ENCODE results near the gene RSAD2. TPM values are rescaled to one million over a fixed set of nuclear protein-coding genes. Genes with fewer than 3 reads are reported as not detected.

RSAD2 gene
- total and polyA plus RNA-seq, 9 of the 15 experiments (the other 6 are each of a cell fraction or from before 2014, with no cell fraction given): 0.15 to 1.4 (median 0.28) TPM

- no peak for TF ChIP-seq HNRNPLL (IDR thresholded peaks at IDR 0.05; ENCODE audit: low read depth, low read length, poor library complexity, severe bottlenecking)
- no peak for TF ChIP-seq ZNF511 (CRISPR knock-in tag; IDR thresholded peaks at IDR 0.05)
- TF ChIP-seq ZBTB8A (IDR thresholded peaks at IDR 0.05; ENCODE audit: partially characterized antibody): no peak
- TF ChIP-seq TRIM24 (IDR thresholded peaks at IDR 0.05): peak; percentile 86 to 94
- TF ChIP-seq MCM2 (IDR thresholded peaks at IDR 0.05; ENCODE audit: low read depth): no peak
- TF ChIP-seq ZNF12 (CRISPR knock-in tag; IDR thresholded peaks at IDR 0.05): no peak
- TF ChIP-seq ID3 (CRISPR knock-in tag; IDR thresholded peaks at IDR 0.05): no peak
- TF ChIP-seq ID3 (tag; IDR thresholded peaks at IDR 0.05): no peak
- TF ChIP-seq ZNF644 (tag; IDR thresholded peaks at IDR 0.05; ENCODE audit: low read depth): no peak
- TF ChIP-seq VEZF1 (CRISPR knock-in tag; IDR thresholded peaks at IDR 0.05): no peak
- TF ChIP-seq DMBX1 (CRISPR knock-in tag; IDR thresholded peaks at IDR 0.05; ENCODE audit: borderline replicate concordance): no peak
- TF ChIP-seq POLR2H (tag; IDR thresholded peaks at IDR 0.05; ENCODE audit: low read depth): no peak
- TF ChIP-seq ZNF134 (CRISPR knock-in tag; conservative IDR thresholded peaks at IDR 0.05): no peak
- no peak for TF ChIP-seq SIN3B (IDR thresholded peaks at IDR 0.05; ENCODE audit: low read depth)
- TF ChIP-seq KDM5B (IDR thresholded peaks at IDR 0.05; ENCODE audit: insufficient replicate concordance, low read depth, low read length): no peak
- TF ChIP-seq ZNF224 (CRISPR knock-in tag; IDR thresholded peaks at IDR 0.05): no peak
- no peak for TF ChIP-seq ZNF197 (CRISPR knock-in tag; IDR thresholded peaks at IDR 0.05; ENCODE audit: low read depth)
- no peak for TF ChIP-seq RBM14 (IDR thresholded peaks at IDR 0.05; ENCODE audit: borderline replicate concordance, insufficient read depth, low read depth, low read length)
- no peak for TF ChIP-seq EGR1 (conservative IDR thresholded peaks at IDR 0.05)
- peak; percentile 84 for TF ChIP-seq MTA3 (IDR thresholded peaks at IDR 0.05; ENCODE audit: borderline replicate concordance)
- no peak for TF ChIP-seq RBM34 (IDR thresholded peaks at IDR 0.05; ENCODE audit: borderline replicate concordance, insufficient read depth, low read length)
- no peak for TF ChIP-seq ASH1L (IDR thresholded peaks at IDR 0.05; ENCODE audit: borderline replicate concordance, low read depth, partially characterized antibody)
- peak; percentile 100 for TF ChIP-seq CBX5 (IDR thresholded peaks at IDR 0.05; ENCODE audit: borderline replicate concordance, low read depth)
- no peak for TF ChIP-seq NFIC (IDR thresholded peaks at IDR 0.05)
- TF ChIP-seq ETS2 (tag; IDR thresholded peaks at IDR 0.05; ENCODE audit: borderline replicate concordance, poor library complexity, severe bottlenecking): no peak
- no peak for TF ChIP-seq BRF1 (IDR thresholded peaks at IDR 0.05; ENCODE audit: borderline replicate concordance, extremely low read depth, insufficient read length)
- TF ChIP-seq IFI16 (CRISPR knock-in tag; IDR thresholded peaks at IDR 0.05): no peak
Measured at GRCh38 chr2:6845312-6845711, 32.3 kb upstream of the RSAD2 start (continued).
